Stimulated activated effector memory CD8-positive, alpha-beta T cell treated with anti-CD3 and anti-CD28 coated beads, Interleukin-12 subunit alpha, Interleukin-12 subunit beta, amount 100 ng/mL, for 72 hours (primary cell): ENCODE data around the gene ZNF273.
"Not testable (repeated sequence)": the region's sequence is repeated elsewhere in the genome, so short reads cannot be mapped to it uniquely, and the experiment has no call there.

Experiments
- ATAC-seq: fragments of 150-1000 bp; cut with Tn5 transposase; 2 replicates; pipeline ENCODE4 v1.10.0; 2021
- DNase-seq, 2 donors: peaks; one replicate each; pipeline ENCODE4 v3.0.0; 2021 to 2022; ENCODE audit warnings: low spot score in 2 of 2
- H3K27ac Mint-ChIP-seq: one replicate; pipeline ENCODE4 v1.8.0; 2022; ENCODE audit warnings: mild to moderate bottlenecking, mixed read lengths
- H3K36me3 Mint-ChIP-seq: one replicate; pipeline ENCODE4 v1.8.0; 2022; ENCODE audit warnings: mild to moderate bottlenecking, mixed read lengths
- H3K4me1 Mint-ChIP-seq: one replicate; pipeline ENCODE4 v1.8.0; 2022; ENCODE audit warnings: mixed read lengths
- H3K4me3 Mint-ChIP-seq: one replicate; pipeline ENCODE4 v1.8.0; 2022; ENCODE audit warnings: mild to moderate bottlenecking, mixed read lengths
- H3K9me3 Mint-ChIP-seq: one replicate; pipeline ENCODE4 v1.8.0; 2022; ENCODE audit warnings: mixed read lengths

Gene ZNF273

GRCh38 chr7:64945503-64946175 lies 42.6 kb downstream of the ZNF273 start:
- Mint-ChIP-seq H3K36me3 (no peaks in the 10 kb centered on the region), H3K9me3 (no peaks in the 10 kb centered on the region), H3K27ac (no peak overlapping the region), H3K4me1 (no peaks in the 10 kb centered on the region), H3K4me3 (no peak overlapping the region)
- peak; percentile 32 for ATAC-seq
- no peak for DNase-seq

- Mint-ChIP-seq H3K4me1 (no peaks in the 10 kb centered on the region), H3K4me3 (no peak overlapping the region), H3K27ac (no peak overlapping the region), H3K9me3 (no peaks in the 10 kb centered on the region), H3K36me3 (no peaks in the 10 kb centered on the region)
- DNase-seq (no peak), ATAC-seq (peak; percentile 64)
Measured at GRCh38 chr7:64946772-64947171, 43.7 kb downstream of the ZNF273 start.

GRCh38 chr7:64947252-64948000 lies 44.4 kb downstream of the ZNF273 start:
- peak overlapping the region; percentile 20 for H3K4me3 Mint-ChIP-seq

GRCh38 chr7:64948774-64949173 lies 45.7 kb downstream of the ZNF273 start:
- H3K4me1 Mint-ChIP-seq, DNase-seq, H3K36me3 Mint-ChIP-seq, ATAC-seq, H3K27ac Mint-ChIP-seq, H3K4me3 Mint-ChIP-seq, H3K9me3 Mint-ChIP-seq: not testable (repeated sequence)

More at GRCh38 chr7:64947252-64948000, 44.4 kb downstream of the ZNF273 start:
- Mint-ChIP-seq H3K4me1 (no peaks in the 10 kb centered on the region), H3K27ac (no peak overlapping the region), H3K9me3 (no peaks in the 10 kb centered on the region), H3K36me3 (no peaks in the 10 kb centered on the region)
- peak; percentile 34 for ATAC-seq
- no peak for DNase-seq

- DNase-seq, H3K36me3 Mint-ChIP-seq, H3K9me3 Mint-ChIP-seq, ATAC-seq, H3K27ac Mint-ChIP-seq, H3K4me1 Mint-ChIP-seq, H3K4me3 Mint-ChIP-seq: not testable (repeated sequence)
Measured at GRCh38 chr7:64950673-64951072, 47.6 kb downstream of the ZNF273 start.

- peak; percentile 53 for ATAC-seq
- DNase-seq, result no peak
- no peak overlapping the region for H3K4me3 Mint-ChIP-seq
Measured at GRCh38 chr7:64951250-64951848, 48.3 kb downstream of the ZNF273 start.

GRCh38 chr7:64959072-64959747 lies 56.1 kb downstream of the ZNF273 start:
- H3K4me3 Mint-ChIP-seq, result no peak overlapping the region
- no peaks in the 10 kb centered on the region for H3K36me3 Mint-ChIP-seq
- DNase-seq (no peak), ATAC-seq (no peak)
- no peak overlapping the region for H3K27ac Mint-ChIP-seq
- H3K4me1 Mint-ChIP-seq, result no peaks in the 10 kb centered on the region
- peaks cover 3% of the 10 kb centered on the region for H3K9me3 Mint-ChIP-seq

More at GRCh38 chr7:64951250-64951848, 48.3 kb downstream of the ZNF273 start:
- Mint-ChIP-seq H3K27ac (no peak overlapping the region), H3K4me1 (no peaks in the 10 kb centered on the region), H3K9me3 (no peaks in the 10 kb centered on the region), H3K36me3 (no peaks in the 10 kb centered on the region)

GRCh38 chr7:64965594-64965993 lies 62.5 kb downstream of the ZNF273 start:
- no peaks in the 10 kb centered on the region for H3K36me3 Mint-ChIP-seq
- peaks cover 7% of the 10 kb centered on the region for H3K9me3 Mint-ChIP-seq
- H3K4me3 Mint-ChIP-seq, result no peak overlapping the region
- H3K27ac Mint-ChIP-seq, result no peak overlapping the region
- DNase-seq (no peak), ATAC-seq (no peak)
- H3K4me1 Mint-ChIP-seq, result no peaks in the 10 kb centered on the region

- Mint-ChIP-seq H3K4me3 (no peak overlapping the region), H3K27ac (no peak overlapping the region), H3K36me3 (peaks cover 35% of the 10 kb centered on the region), H3K9me3 (peaks cover 40% of the 10 kb centered on the region), H3K4me1 (no peaks in the 10 kb centered on the region)
- DNase-seq, result no peak
- ATAC-seq, result no peak
Measured at GRCh38 chr7:64978497-64979203, 75.6 kb downstream of the ZNF273 start.
